Stomach smooth muscle (tissue), 2 donors: ENCODE results near the gene COX8A.

Experiments
- H3K27ac ChIP-seq: one replicate; pipeline ENCODE4 v1.7.0; 2013; ENCODE audit warnings: mild to moderate bottlenecking, low read length, inconsistent platforms
- H3K27me3 ChIP-seq, 2 donors: one replicate each; pipeline ENCODE4 v1.7.0; 2013; ENCODE audit warnings: low read length in 2 of 2; ENCODE audit not compliant: insufficient read depth in 2 of 2, control insufficient read depth in 1 of 2
- H3K36me3 ChIP-seq, 2 donors: one replicate each; pipeline ENCODE4 v1.7.0; 2013; ENCODE audit warnings: low read length in 2 of 2; ENCODE audit not compliant: control insufficient read depth in 2 of 2, insufficient read depth in 2 of 2
- H3K4me1 ChIP-seq: one replicate; pipeline ENCODE4 v1.7.0; 2013; ENCODE audit warnings: low read length; ENCODE audit not compliant: control insufficient read depth, insufficient read depth
- H3K4me3 ChIP-seq, 2 donors: one replicate each; pipeline ENCODE4 v1.7.0; 2013; ENCODE audit warnings: low read length in 2 of 2
- H3K9ac ChIP-seq, 2 donors: one replicate each; pipeline ENCODE4 v1.7.0; 2013; ENCODE audit warnings: low read length in 2 of 2, mild to moderate bottlenecking in 1 of 2
- H3K9me3 ChIP-seq, 2 donors: one replicate each; pipeline ENCODE4 v1.7.0; 2013; ENCODE audit warnings: low read length in 2 of 2; ENCODE audit not compliant: control insufficient read depth in 2 of 2
- donor health status: healthy.
- donor health status: Pancreatic carcinoma.

The COX8A gene

DNA sequence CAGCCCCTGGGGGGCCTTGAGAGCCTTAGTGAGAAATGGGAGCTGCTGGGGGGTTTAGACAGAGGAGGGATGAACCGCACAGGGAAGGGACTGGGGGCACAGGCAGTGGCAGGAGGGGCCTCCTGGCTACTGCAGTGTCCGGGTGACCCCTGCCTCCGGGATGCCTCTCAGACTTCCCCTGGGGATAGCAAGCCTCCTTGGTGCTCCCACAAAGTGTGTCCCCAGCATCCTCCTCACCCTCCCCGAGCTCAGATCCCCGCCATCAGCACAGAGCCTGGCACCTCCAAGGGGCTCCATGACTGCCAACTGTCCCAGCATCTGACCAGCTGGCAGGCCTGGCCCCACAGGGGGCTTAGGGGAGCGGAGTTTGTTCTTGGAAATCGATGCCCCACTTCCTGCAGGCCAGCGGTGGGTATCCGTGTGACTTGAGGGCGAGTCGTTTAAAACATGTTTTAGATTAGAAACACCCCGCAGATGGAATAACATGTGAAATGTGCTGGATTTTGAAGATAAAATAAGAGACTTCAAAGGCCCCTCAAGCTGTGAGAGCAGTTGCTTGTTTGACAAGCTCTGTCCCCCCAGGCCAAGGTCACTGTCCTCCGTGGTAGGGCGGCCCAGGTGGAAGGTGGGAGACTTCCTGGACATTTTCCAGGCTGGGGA lies 47.8 kb downstream of the COX8A start:
- Histone ChIP-seq H3K9me3 (no peaks in the 10 kb centered on the region), H3K4me3 (no peak overlapping the region), H3K4me1 (no peaks in the 10 kb centered on the region), H3K9ac (no peak overlapping the region), H3K27me3 (no peaks in the 10 kb centered on the region), H3K27ac (no peak overlapping the region), H3K36me3 (no peaks in the 10 kb centered on the region)

DNA sequence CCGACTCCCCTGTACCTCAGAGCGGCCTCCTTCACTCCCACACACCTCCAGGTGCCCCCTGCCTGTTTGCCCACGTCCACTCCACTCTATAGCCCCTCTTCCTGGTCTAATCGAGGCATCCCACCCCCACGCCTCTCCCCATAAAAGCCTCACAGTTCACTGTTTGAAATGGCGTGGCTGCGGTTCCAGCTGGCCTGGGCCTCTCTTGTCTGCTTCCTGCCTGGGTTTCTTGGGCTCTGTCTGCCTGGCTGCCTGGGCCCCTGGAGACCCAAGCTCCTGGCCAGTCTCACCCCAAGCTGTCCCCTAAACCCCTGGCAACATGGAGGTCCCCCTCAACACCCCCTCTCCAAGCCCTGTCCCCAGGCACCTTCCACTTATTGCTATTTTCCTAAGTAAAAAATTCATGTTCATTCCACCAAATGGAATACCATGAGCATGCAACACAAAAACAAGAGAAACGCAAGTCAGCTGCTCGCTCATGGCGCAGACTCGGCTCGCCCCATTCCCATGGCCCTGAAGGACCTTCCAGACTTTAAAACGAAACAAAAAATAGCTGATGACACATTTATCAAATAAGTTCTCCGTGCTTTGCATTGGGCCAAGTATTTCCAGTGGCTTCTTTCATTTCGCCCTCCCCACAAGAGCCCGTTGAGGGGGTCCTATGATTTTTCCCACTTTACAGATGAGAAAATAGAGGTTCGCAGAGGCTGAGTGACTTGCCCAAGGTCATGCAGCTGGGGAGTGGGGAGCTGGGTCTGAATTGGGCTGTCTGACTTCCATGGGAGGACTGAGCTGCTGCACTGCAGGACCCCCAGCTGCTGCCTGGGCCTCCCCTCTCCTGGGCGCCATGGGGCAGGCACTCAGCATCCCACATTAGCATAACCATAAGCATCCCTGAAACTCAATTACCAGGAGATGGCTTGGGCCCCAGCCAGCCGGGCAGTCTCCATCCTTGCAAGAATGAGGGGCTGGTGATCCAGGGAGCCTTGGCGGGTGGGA lies 49.6 kb downstream of the COX8A start:
- Histone ChIP-seq H3K9me3 (no peaks in the 10 kb centered on the region), H3K4me1 (peaks cover 12% of the 10 kb centered on the region), H3K9ac (no peak overlapping the region), H3K27me3 (no peaks in the 10 kb centered on the region), H3K27ac (no peak overlapping the region), H3K36me3 (no peaks in the 10 kb centered on the region), H3K4me3 (no peak overlapping the region)

DNA sequence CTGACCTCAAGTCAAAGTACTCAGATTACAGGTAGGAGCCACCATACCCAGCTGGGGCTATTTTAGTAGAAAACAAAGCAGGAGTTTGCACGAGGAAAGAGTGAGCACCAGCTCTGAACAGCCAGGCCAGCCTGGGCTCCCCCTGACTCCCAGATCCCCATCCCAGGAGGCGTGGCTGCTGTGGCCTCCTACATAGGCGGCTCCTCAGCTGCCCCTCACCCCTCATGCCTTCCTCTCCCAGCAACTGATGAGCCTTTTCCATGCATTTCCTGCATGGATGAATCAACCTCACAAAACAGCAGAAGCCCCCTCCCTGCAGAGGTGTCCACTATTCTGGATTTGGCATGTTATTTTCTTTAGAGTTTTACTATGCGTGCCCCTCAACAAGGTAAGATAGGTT lies 50.8 kb downstream of the COX8A start:
- no peak overlapping the region for H3K9ac ChIP-seq

More for the DNA sequence above, 50.8 kb downstream of the COX8A start:
- Histone ChIP-seq H3K4me1 (peaks cover 12% of the 10 kb centered on the region), H3K4me3 (no peak overlapping the region), H3K27ac (no peak overlapping the region), H3K36me3 (no peaks in the 10 kb centered on the region), H3K9me3 (no peaks in the 10 kb centered on the region), H3K27me3 (no peaks in the 10 kb centered on the region)
